Hematopoietic multipotent progenitor cell treated with erythropoietin and hydrocortisone succinate and interleukin-3 and kit ligand, for 6 days (in vitro differentiated cells): ENCODE data around the gene OTUD5.
"Not testable (repeated sequence)": the region's sequence is repeated elsewhere in the genome, so short reads cannot be mapped to it uniquely, and the experiment has no call there.

ENCODE experiments used
- DNase-seq: peaks from one replicate; pipeline ENCODE4 v3.0.0-alpha.2; 2015

The OTUD5 gene

GRCh38 chrX:48957477-48957826 is at the start of gene OTUD5:
Gene OTUD5 (minus strand): TSS chrX:48957607. CDS start chrX:48957570, 37 bp downstream.
- DNase-seq = peak; percentile 79

- no peak for DNase-seq
Observed at GRCh38 chrX:49003696-49004095, 46.3 kb upstream of the OTUD5 start.

- peak; percentile 93 for DNase-seq
Observed at GRCh38 chrX:49002091-49002935, 44.9 kb upstream of the OTUD5 start, which contains the start of gene GRIPAP1. Gene GRIPAP1 (minus strand): TSS chrX:49002264. CDS start chrX:49002229, 35 bp downstream.

- peak; percentile 67 for DNase-seq
Observed at GRCh38 chrX:49001521-49002090, 44.2 kb upstream of the OTUD5 start.

GRCh38 chrX:49000636-49001035 is 43.2 kb upstream of the OTUD5 start:
- DNase-seq = no peak

GRCh38 chrX:48999030-48999429 is 41.6 kb upstream of the OTUD5 start:
- no peak for DNase-seq

- peak; percentile 21 for DNase-seq
Observed at GRCh38 chrX:48998391-48998790, 41.0 kb upstream of the OTUD5 start.

GRCh38 chrX:48997865-48998264 is 40.5 kb upstream of the OTUD5 start:
- DNase-seq = no peak

GRCh38 chrX:48997455-48997854 is 40.0 kb upstream of the OTUD5 start:
- no peak for DNase-seq

GRCh38 chrX:48996969-48997368 is 39.6 kb upstream of the OTUD5 start:
- DNase-seq = peak; percentile 49

GRCh38 chrX:48992341-48992740 is 34.9 kb upstream of the OTUD5 start:
- no peak for DNase-seq

GRCh38 chrX:48989483-48989882 is 32.1 kb upstream of the OTUD5 start:
- DNase-seq = no peak

GRCh38 chrX:48983896-48984295 is 26.5 kb upstream of the OTUD5 start:
- no peak for DNase-seq

GRCh38 chrX:48983081-48983480 is 25.7 kb upstream of the OTUD5 start:
- DNase-seq = no peak

GRCh38 chrX:48981178-48981577 is 23.8 kb upstream of the OTUD5 start:
- DNase-seq = no peak

GRCh38 chrX:48980341-48980740 is 22.9 kb upstream of the OTUD5 start:
- DNase-seq = not testable (repeated sequence)

GRCh38 chrX:48978226-48978625 is 20.8 kb upstream of the OTUD5 start:
- no peak for DNase-seq

- no peak for DNase-seq
Observed at GRCh38 chrX:48976086-48976485, 18.7 kb upstream of the OTUD5 start.

GRCh38 chrX:48975541-48975940 is 18.1 kb upstream of the OTUD5 start:
- DNase-seq = no peak

- no peak for DNase-seq
Observed at GRCh38 chrX:48975041-48975440, 17.6 kb upstream of the OTUD5 start.

GRCh38 chrX:48974574-48974973 is 17.2 kb upstream of the OTUD5 start:
- DNase-seq = no peak

GRCh38 chrX:48974033-48974432 is 16.6 kb upstream of the OTUD5 start:
- no peak for DNase-seq

- DNase-seq = peak; percentile 62
Observed at GRCh38 chrX:48972220-48973164, 15.1 kb upstream of the OTUD5 start.
